Purkinje cell (primary cell): ENCODE results near the gene DRD5. TPM values are rescaled to one million over a fixed set of nuclear protein-coding genes. Genes with fewer than 3 reads are reported as not detected.

Source experiments
- polyA plus RNA-seq: library from polyadenylated mRNA; unstranded; fragments of >200 nt; fragmentation: Nextera tagmentation; gene quantifications from 2 replicates; pipeline ENCODE4 v1.2.1, GENCODE V29; 2014

DRD5 gene
- not detected in 2 replicates for polyA plus RNA-seq

DNA sequence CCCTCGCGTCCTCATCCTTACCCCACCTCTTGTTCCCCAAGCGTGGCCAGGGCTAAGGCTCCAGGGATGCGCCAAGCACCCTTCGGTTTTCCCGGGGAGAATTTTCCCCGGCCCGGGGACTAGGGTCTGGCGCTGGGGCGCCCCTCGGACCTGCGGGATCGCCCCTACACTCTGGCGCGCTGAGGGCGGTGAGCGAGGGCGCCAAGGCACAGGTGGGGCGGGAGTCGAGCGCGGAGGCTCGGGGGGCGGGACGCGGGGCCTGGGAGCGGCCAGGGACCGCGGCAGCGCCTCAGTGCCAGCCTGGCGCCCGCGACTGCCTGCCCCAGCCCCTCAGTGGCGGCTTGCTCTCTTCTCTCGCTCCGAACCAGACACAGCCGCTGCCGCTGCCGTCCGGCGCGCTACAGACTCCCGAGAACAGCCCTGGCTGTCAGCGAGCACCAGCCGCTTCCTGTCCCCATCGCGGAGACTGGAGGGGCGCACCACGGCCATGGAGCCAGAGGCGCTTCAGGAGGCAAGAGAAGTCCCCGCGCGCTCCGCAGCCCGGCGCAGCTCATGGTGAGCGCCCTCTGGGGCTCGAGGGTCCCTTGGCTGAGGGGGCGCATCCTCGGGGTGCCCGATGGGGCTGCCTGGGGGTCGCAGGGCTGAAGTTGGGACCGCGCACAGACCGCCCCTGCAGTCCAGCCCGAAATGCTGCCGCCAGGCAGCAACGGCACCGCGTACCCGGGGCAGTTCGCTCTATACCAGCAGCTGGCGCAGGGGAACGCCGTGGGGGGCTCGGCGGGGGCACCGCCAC lies at the start of gene DRD5:
Gene DRD5 (plus strand): TSS at position 292 of the 793 bp plus-strand sequence. CDS start 396 bp downstream, at position 688.

Other genes with a start within 250 kb of the DRD5 start
- not detected in 2 replicates for gene SLC2A9, start 239.9 kb downstream of the DRD5 start, polyA plus RNA-seq